Right lobe of liver (tissue), 6 donors: Measurements from ENCODE around the gene C2orf92. TPM values are rescaled to one million over a fixed set of nuclear protein-coding genes. Genes with fewer than 3 reads are reported as not detected.

Experiments
- ATAC-seq, 4 donors: fragments of 200-7000 bp; cut with Tn5 transposase; one replicate each; pipeline ENCODE4 v1.9.1; 2020; ENCODE audit warnings: mild to moderate bottlenecking in 4 of 4, moderate library complexity in 4 of 4
- DNase-seq, 3 donors: peaks; one replicate each; pipeline ENCODE4 v3.0.0-alpha.2; 2020
- H3K27ac ChIP-seq, 3 donors: fragments of 200-600 bp; one replicate each; pipeline ENCODE4 v1.8.0; 2022
- H3K27me3 ChIP-seq, 2 donors: fragments of 200-600 bp; one replicate each; pipeline ENCODE4 v1.8.0; 2022
- H3K36me3 ChIP-seq, 4 donors: fragments of 200-600 bp; sonication (generic) in 1 of 4; one replicate each; pipeline versions ENCODE4 v1.5.1 to v1.8.0; 2017 to 2022; ENCODE audit warnings: control low read depth in 1 of 4
- H3K4me1 ChIP-seq, 4 donors: fragments of 200-600 bp; sonication (generic) in 1 of 4; one replicate each; pipeline versions ENCODE4 v1.5.1 to v1.8.0; 2017 to 2022; ENCODE audit warnings: control low read depth in 1 of 4
- H3K4me3 ChIP-seq, 3 donors: fragments of 200-600 bp; one replicate each; pipeline ENCODE4 v1.8.0; 2022
- H3K9me3 ChIP-seq, 4 donors: fragments of 200-600 bp; sonication (generic) in 1 of 4; one replicate each; pipeline versions ENCODE4 v1.5.1 to v1.8.0; 2017 to 2022; ENCODE audit warnings: control low read depth in 1 of 4
- CTCF ChIP-seq, 4 donors: fragments of 200-600 bp in 3 of 4; fragments of 450-650 bp in 1 of 4; IDR thresholded peaks; one replicate each; pipeline versions ENCODE4 v1.5.1 to v1.8.0; 2016 to 2022; ENCODE audit warnings: antibody characterized with exemption in 4 of 4, mild to moderate bottlenecking in 2 of 4
- POLR2A ChIP-seq: fragments of 450-650 bp; IDR thresholded peaks from one replicate; pipeline ENCODE4 v1.6.1; 2017; ENCODE audit warnings: antibody characterized with exemption, mild to moderate bottlenecking
- WGBS: methylation state at CpG from one replicate; pipeline ENCODE4 v1.1.6; 2018; ENCODE audit warnings: low coverage, low lambda C conversion rate; ENCODE audit not compliant: insufficient coverage; ENCODE audit errors: missing lambda C conversion rate; 5-methylcytosine and 5-hydroxymethylcytosine counted together
- intact Hi-C, 2 donors: fragments of 100-400 bp; cut with DNase I; formaldehyde crosslinking; loops; one replicate each; pipeline versions ENCODE4 v1.11.2 to v1.14.1; 2022
- total RNA-seq, 6 experiments: library from RNA; depleted of rRNA in 2 of 6; stranded (reverse); fragments of >200 nt in 2 of 6; fragmentation: NEBNext Ultra II Directional in 3 of 6; extraction: Animal tissue kit (Norgen Biotek cat#: 25700) in 3 of 6; gene quantifications; one replicate each; pipeline versions ENCODE4 v1.1.0 to v1.2.4, GENCODE V29; 2016 to 2023
- donor health status: DM: no; HTN: yes; CAD: no.
- donor health status: DM: no; HTN: no; CAD: no.
- donor health status: DM: no; HTN: no; CAD: no.
- donor health status: DM: no; HTN: yes; CAD: no.
- donor health status: DM: no; HTN: yes; CAD: no.

Gene C2orf92
- total RNA-seq, 6 experiments from 2014 or later, result 2.0 to 12.8 (median 4.4) TPM

GRCh38 chr2:97741686-97742085 lies 72.2 kb downstream of the C2orf92 start:
- no peak overlapping the region for H3K27ac ChIP-seq
- DNase-seq (no peak), ATAC-seq (no peak)
- WGBS, result 49% methylated on average over 4 of the region's 4 CpGs
- no peaks in the 10 kb centered on the region for H3K36me3 ChIP-seq
- no peaks in the 10 kb centered on the region for H3K4me1 ChIP-seq
- H3K4me3 ChIP-seq, result no peak overlapping the region
- no peaks in the 10 kb centered on the region for H3K27me3 ChIP-seq
- TF ChIP-seq POLR2A (no peak), CTCF (IDR thresholded peaks at IDR 0.05) (no peak)
- intact Hi-C loops, result no loop called here
- no peaks in the 10 kb centered on the region for H3K9me3 ChIP-seq

DNA sequence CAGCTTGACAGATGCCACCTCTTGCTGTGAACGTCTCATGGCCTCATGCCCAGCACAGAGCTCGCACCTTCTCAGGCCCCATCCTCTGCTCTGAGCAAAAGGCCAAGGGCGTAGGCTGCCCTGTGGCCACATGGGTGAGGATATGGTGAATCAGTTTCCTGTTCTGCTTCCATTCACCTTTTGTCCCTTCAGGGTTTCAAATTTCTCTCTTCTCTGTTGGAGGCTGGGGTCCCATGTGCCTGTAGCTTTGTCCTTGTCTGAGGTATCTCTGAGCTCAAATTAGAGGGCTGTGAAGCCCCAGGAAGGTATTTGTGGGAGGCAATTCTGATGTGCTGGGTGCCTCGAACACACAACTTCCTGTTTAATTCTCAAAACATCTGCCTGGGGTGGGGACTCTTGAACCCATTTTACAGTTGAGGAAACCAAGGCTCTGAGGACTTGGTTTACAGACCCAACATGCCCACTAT lies 72.9 kb downstream of the C2orf92 start:
- Histone ChIP-seq H3K4me1 (no peaks in the 10 kb centered on the region), H3K27ac (no peak overlapping the region), H3K36me3 (no peaks in the 10 kb centered on the region), H3K9me3 (no peaks in the 10 kb centered on the region), H3K27me3 (no peaks in the 10 kb centered on the region), H3K4me3 (no peak overlapping the region)
- WGBS, result 65% methylated on average over 3 of the region's 4 CpGs
- DNase-seq (no peak), ATAC-seq (no peak)
- intact Hi-C loops, result no loop called here
- TF ChIP-seq POLR2A, result no peak

- ATAC-seq (no peak), DNase-seq (no peak)
- Histone ChIP-seq H3K27me3 (no peaks in the 10 kb centered on the region), H3K4me1 (no peaks in the 10 kb centered on the region), H3K27ac (no peak overlapping the region), H3K9me3 (no peaks in the 10 kb centered on the region), H3K36me3 (no peaks in the 10 kb centered on the region), H3K4me3 (no peak overlapping the region)
- intact Hi-C loops, result no loop called here
- no peak for TF ChIP-seq CTCF (IDR thresholded peaks at IDR 0.05)
- TF ChIP-seq POLR2A, result no peak
- 90% methylated on average over 6 of the region's 6 CpGs for WGBS
Measured at GRCh38 chr2:97743913-97744312, 74.4 kb downstream of the C2orf92 start.

DNA sequence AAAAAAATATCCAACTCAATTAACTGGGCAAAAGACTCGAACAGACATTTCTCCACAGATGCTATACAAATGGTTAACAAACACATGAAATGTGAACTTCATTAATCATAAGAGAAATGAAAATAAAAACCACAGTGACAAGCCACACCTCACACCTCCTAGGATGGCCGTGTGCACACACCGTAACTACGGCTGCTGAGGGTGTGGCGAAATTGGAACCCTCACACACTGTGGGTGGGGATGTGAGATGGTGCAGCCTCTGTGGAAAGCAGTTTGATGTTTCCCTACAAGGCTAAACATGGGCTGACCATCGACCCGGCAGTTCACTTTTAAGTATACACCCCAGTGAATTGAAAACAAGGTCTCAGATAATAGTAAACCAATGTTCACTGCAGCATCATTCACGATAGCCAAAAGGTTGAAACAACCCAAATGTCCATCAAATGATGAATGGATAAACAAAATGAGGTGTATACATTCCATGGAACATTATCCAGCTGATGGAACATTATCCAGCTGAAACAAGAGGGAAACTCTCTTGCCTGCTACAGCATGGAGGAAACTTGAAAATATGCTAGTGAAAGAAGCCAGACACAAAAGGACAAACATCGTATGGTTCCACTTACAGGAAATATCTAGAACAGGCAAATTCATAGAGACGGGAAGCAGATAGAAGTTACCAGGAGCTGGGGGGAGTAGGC lies 76.1 kb downstream of the C2orf92 start:
- H3K4me1 ChIP-seq, result no peaks in the 10 kb centered on the region
- no peak overlapping the region for H3K4me3 ChIP-seq
- no peaks in the 10 kb centered on the region for H3K27me3 ChIP-seq
- H3K27ac ChIP-seq, result no peak overlapping the region
- intact Hi-C loops, result no loop called here
- DNase-seq (no peak), ATAC-seq (peak; percentile 27 to 44 (median 39))
- no peaks in the 10 kb centered on the region for H3K9me3 ChIP-seq
- H3K36me3 ChIP-seq, result no peaks in the 10 kb centered on the region
- TF ChIP-seq CTCF (IDR thresholded peaks at IDR 0.05) (no peak), POLR2A (no peak)
- 69% methylated on average over 10 of the region's 10 CpGs for WGBS

- H3K4me3 ChIP-seq, result no peak overlapping the region
- intact Hi-C loops, result no loop called here
- no peak for DNase-seq
- H3K27me3 ChIP-seq, result no peaks in the 10 kb centered on the region
- peaks cover 0 to 4% (median 0%) of the 10 kb centered on the region in 4 donors for H3K36me3 ChIP-seq
- TF ChIP-seq CTCF (IDR thresholded peaks at IDR 0.05) (no peak), POLR2A (no peak)
- H3K9me3 ChIP-seq, result no peaks in the 10 kb centered on the region
- no peak overlapping the region for H3K27ac ChIP-seq
- WGBS, result 72% methylated on average over 3 of the region's 3 CpGs
- no peaks in the 10 kb centered on the region for H3K4me1 ChIP-seq
- no peak for ATAC-seq
Measured at GRCh38 chr2:97747285-97747684, 77.8 kb downstream of the C2orf92 start.
